WTC11 (cell line): ENCODE data around the gene GMIP. TPM values are rescaled to one million over a fixed set of nuclear protein-coding genes. Genes with fewer than 3 reads are reported as not detected.

ENCODE experiments used
- ATAC-seq: fragments of 200-7000 bp; cut with Tn5 transposase; 2 replicates; pipeline ENCODE4 v1.10.0; 2021; ENCODE audit warnings: mild to moderate bottlenecking, moderate library complexity
- CTCF ChIA-PET: fragments of 300-600 bp; sonication (Branson Sonifier 250); formaldehyde crosslinking; loops from one replicate; lab custom pipeline; 2021; ENCODE audit warnings: antibody characterized with exemption; lab: Charles Lee
- POLR2A ChIA-PET: fragments of 350-600 bp; sonication (Branson Sonifier 250); formaldehyde crosslinking; loops from one replicate; lab custom pipeline; 2021; ENCODE audit warnings: antibody characterized with exemption; lab: Charles Lee
- DNase-seq: peaks from one replicate; pipeline ENCODE4 v3.0.0; 2021; ENCODE audit warnings: low spot score
- H3K27ac Mint-ChIP-seq: 2 replicates; pipeline ENCODE4 v1.8.0; 2021; ENCODE audit warnings: mixed read lengths
- H3K27me3 Mint-ChIP-seq: 2 replicates; pipeline ENCODE4 v1.8.0; 2021; ENCODE audit warnings: low read depth, mild to moderate bottlenecking, moderate library complexity, mixed read lengths
- H3K36me3 Mint-ChIP-seq: 2 replicates; pipeline ENCODE4 v1.8.0; 2021; ENCODE audit warnings: mixed read lengths
- H3K4me1 Mint-ChIP-seq: 2 replicates; pipeline ENCODE4 v1.8.0; 2022; ENCODE audit warnings: mixed read lengths
- H3K4me3 Mint-ChIP-seq: 2 replicates; pipeline ENCODE4 v1.8.0; 2021; ENCODE audit warnings: mild to moderate bottlenecking, moderate library complexity, mixed read lengths
- H3K9me3 Mint-ChIP-seq: 2 replicates; pipeline ENCODE4 v1.8.0; 2021; ENCODE audit warnings: mixed read lengths
- CBFB ChIP-seq: sonication (generic); formaldehyde crosslinking; IDR thresholded peaks from 2 replicates; pipeline ENCODE4 v1.8.1; 2022; ENCODE audit warnings: mild to moderate bottlenecking, low read depth, missing genetic modification reagents
- EMX1 ChIP-seq: fragments of 250-450 bp; sonication (Bioruptor Pico); IDR thresholded peaks from 2 replicates; pipeline ENCODE4 v1.8.0; 2021; ENCODE audit warnings: mild to moderate bottlenecking
- FOXK1 ChIP-seq: sonication (generic); formaldehyde crosslinking; IDR thresholded peaks from 2 replicates; pipeline ENCODE4 v1.8.0; 2022; ENCODE audit warnings: mild to moderate bottlenecking, moderate library complexity, missing genetic modification reagents
- FOXP1 ChIP-seq: sonication (generic); formaldehyde crosslinking; IDR thresholded peaks from 2 replicates; pipeline ENCODE4 v1.8.0; 2022; ENCODE audit warnings: missing genetic modification reagents, mild to moderate bottlenecking, moderate library complexity, borderline replicate concordance
- GRHL2 ChIP-seq: fragments of 250-450 bp; sonication (Bioruptor Pico); IDR thresholded peaks from 2 replicates; pipeline ENCODE4 v1.8.0; 2022; ENCODE audit warnings: mild to moderate bottlenecking, moderate library complexity; ENCODE audit not compliant: insufficient replicate concordance, severe bottlenecking
- GTF2I ChIP-seq: fragments of 250-450 bp; sonication (Bioruptor Pico); conservative IDR thresholded peaks from 2 replicates; pipeline ENCODE4 v1.4.0; 2021; ENCODE audit warnings: mild to moderate bottlenecking
- HMGA2 ChIP-seq: fragments of 250-450 bp; sonication (Bioruptor Pico); IDR thresholded peaks from 2 replicates; pipeline ENCODE4 v1.4.0; 2021; ENCODE audit warnings: mild to moderate bottlenecking, moderate library complexity
- IRF2 ChIP-seq: sonication (generic); formaldehyde crosslinking; IDR thresholded peaks from 2 replicates; pipeline ENCODE4 v1.8.0; 2022; ENCODE audit warnings: low read depth, missing genetic modification reagents, borderline replicate concordance
- NFE2L1 ChIP-seq: sonication (generic); formaldehyde crosslinking; IDR thresholded peaks from 2 replicates; pipeline ENCODE4 v1.8.1; 2023; ENCODE audit warnings: missing genetic modification reagents
- NR3C1 ChIP-seq: sonication (generic); formaldehyde crosslinking; conservative IDR thresholded peaks from 2 replicates; pipeline ENCODE4 v1.8.1; 2023; ENCODE audit warnings: low read depth, mild to moderate bottlenecking, missing genetic modification reagents
- PRDM15 ChIP-seq: sonication (generic); formaldehyde crosslinking; IDR thresholded peaks from 2 replicates; pipeline ENCODE4 v1.8.0; 2022; ENCODE audit warnings: missing genetic modification reagents
- PREB ChIP-seq: sonication (generic); formaldehyde crosslinking; IDR thresholded peaks from 2 replicates; pipeline ENCODE4 v1.8.1; 2022; ENCODE audit warnings: mild to moderate bottlenecking, missing genetic modification reagents, moderate library complexity, borderline replicate concordance
- RORB ChIP-seq: fragments of 250-450 bp; sonication (Bioruptor Pico); IDR thresholded peaks from 2 replicates; pipeline ENCODE4 v1.9.0; 2021; ENCODE audit warnings: mild to moderate bottlenecking
- SMAD4 ChIP-seq: sonication (generic); formaldehyde crosslinking; IDR thresholded peaks from 2 replicates; pipeline ENCODE4 v1.8.0; 2022; ENCODE audit warnings: mild to moderate bottlenecking, missing genetic modification reagents
- SP1 ChIP-seq: sonication (generic); formaldehyde crosslinking; conservative IDR thresholded peaks from 2 replicates; pipeline ENCODE4 v1.8.1; 2022; ENCODE audit warnings: missing genetic modification reagents
- TEAD1 ChIP-seq: sonication (generic); formaldehyde crosslinking; IDR thresholded peaks from 2 replicates; pipeline ENCODE4 v1.8.0; 2022; ENCODE audit warnings: mild to moderate bottlenecking, missing genetic modification reagents
- USF2 ChIP-seq: sonication (generic); formaldehyde crosslinking; IDR thresholded peaks from 2 replicates; pipeline ENCODE4 v1.8.1; 2023; ENCODE audit warnings: mild to moderate bottlenecking, missing genetic modification reagents, moderate library complexity
- ZNF138 ChIP-seq: sonication (generic); formaldehyde crosslinking; conservative IDR thresholded peaks from 2 replicates; pipeline ENCODE4 v1.8.1; 2022; ENCODE audit warnings: mild to moderate bottlenecking, moderate library complexity, missing genetic modification reagents
- ZNF317 ChIP-seq: sonication (generic); formaldehyde crosslinking; IDR thresholded peaks from 2 replicates; pipeline ENCODE4 v1.8.1; 2023; ENCODE audit warnings: low read depth, mild to moderate bottlenecking, moderate library complexity, missing genetic modification reagents, borderline replicate concordance
- ZNF423 ChIP-seq: fragments of 250-450 bp; sonication (Bioruptor Pico); IDR thresholded peaks from 2 replicates; pipeline ENCODE4 v2.1.2; 2022; ENCODE audit warnings: mild to moderate bottlenecking, moderate library complexity
- ZNF425 ChIP-seq: fragments of 250-450 bp; sonication (Bioruptor Pico); conservative IDR thresholded peaks from 2 replicates; pipeline ENCODE4 v1.9.0; 2021; ENCODE audit warnings: mild to moderate bottlenecking
- ZNF532 ChIP-seq: fragments of 250-450 bp; sonication (Bioruptor Pico); IDR thresholded peaks from 2 replicates; pipeline ENCODE4 v1.9.0; 2021; ENCODE audit warnings: mild to moderate bottlenecking, borderline replicate concordance
- total RNA-seq: library from RNA; stranded (reverse); gene quantifications from 3 replicates; pipeline ENCODE4 v1.2.3, GENCODE V29; 2021

GMIP gene
- total RNA-seq, 1 experiment from 2014 or later, result 23.0 TPM

GRCh38 chr19:19606021-19606420 lies 37.4 kb downstream of the GMIP start:
- Mint-ChIP-seq H3K27me3 (no peaks in the 10 kb centered on the region), H3K36me3 (no peaks in the 10 kb centered on the region), H3K4me1 (peaks cover 23% of the 10 kb centered on the region), H3K27ac (peak overlapping the region; percentile 85), H3K9me3 (no peaks in the 10 kb centered on the region), H3K4me3 (no peak overlapping the region)
- ATAC-seq, result no peak
- POLR2A ChIA-PET, result interaction anchor here (1.0 kb wide), 1 partner anchor 13 kb away, joined by 3 read pairs; the partner anchor contains the start of gene PBX4
- DNase-seq, result no peak
- no peak for TF ChIP-seq ZNF138 (CRISPR knock-in tag)
- no peak for TF ChIP-seq EMX1
- no peak for TF ChIP-seq IRF2 (CRISPR knock-in tag)
- no peak for TF ChIP-seq TEAD1 (CRISPR knock-in tag)
- no peak for TF ChIP-seq SP1
- TF ChIP-seq HMGA2, result no peak
- no peak for TF ChIP-seq USF2 (CRISPR knock-in tag)
- no peak for TF ChIP-seq GRHL2 (CRISPR knock-in tag)
- no peak for TF ChIP-seq GTF2I (CRISPR knock-in tag)
- TF ChIP-seq ZNF425 (CRISPR knock-in tag), result no peak
- no peak for TF ChIP-seq FOXP1 (CRISPR knock-in tag)
- TF ChIP-seq CBFB (CRISPR knock-in tag), result no peak
- TF ChIP-seq ZNF317 (CRISPR knock-in tag), result no peak
- TF ChIP-seq ZNF532 (CRISPR knock-in tag), result no peak
- TF ChIP-seq NFE2L1 (CRISPR knock-in tag), result no peak
- no peak for TF ChIP-seq NR3C1 (CRISPR knock-in tag)
- TF ChIP-seq FOXK1 (CRISPR knock-in tag), result no peak
- no peak for TF ChIP-seq SMAD4 (CRISPR knock-in tag)
- no peak for TF ChIP-seq RORB (CRISPR knock-in tag)
- TF ChIP-seq, all 79 proteins: peak for 0
- CTCF ChIA-PET, result interaction anchor here (0.6 to 1.8 kb wide), 3 partner anchors 26 to 53 kb away, joined by 3 to 7 read pairs (median 4); no protein-coding TSS in a partner anchor

GRCh38 chr19:19602713-19603324 lies 40.6 kb downstream of the GMIP start:
- CTCF ChIA-PET, result interaction anchor here (0.6 to 2.5 kb wide), 9 partner anchors 35 to 130 kb away, joined by 3 to 10 read pairs (median 5); partner anchors contain the start of genes ATP13A1 and ZNF14
- no peaks in the 10 kb centered on the region for H3K9me3 Mint-ChIP-seq
- peak overlapping the region; percentile 29 for H3K27ac Mint-ChIP-seq
- no peak for DNase-seq
- H3K4me3 Mint-ChIP-seq, result no peak overlapping the region
- POLR2A ChIA-PET, result no interaction called here
- no peaks in the 10 kb centered on the region for H3K36me3 Mint-ChIP-seq
- no peaks in the 10 kb centered on the region for H3K27me3 Mint-ChIP-seq
- TF ChIP-seq ZNF423 (CRISPR knock-in tag) (no peak), PRDM15 (CRISPR knock-in tag) (peak; percentile 42; the same call in 1 of the 2 replicates), PREB (CRISPR knock-in tag) (no peak)
- H3K4me1 Mint-ChIP-seq, result peaks cover 23% of the 10 kb centered on the region
- peak; percentile 53 for ATAC-seq
